ENCODE results near the gene NXT1.
"Not testable (repeated sequence)": the region's sequence is repeated elsewhere in the genome, so short reads cannot be mapped to it uniquely, and the experiment has no call there.

NXT1 gene

DNA sequence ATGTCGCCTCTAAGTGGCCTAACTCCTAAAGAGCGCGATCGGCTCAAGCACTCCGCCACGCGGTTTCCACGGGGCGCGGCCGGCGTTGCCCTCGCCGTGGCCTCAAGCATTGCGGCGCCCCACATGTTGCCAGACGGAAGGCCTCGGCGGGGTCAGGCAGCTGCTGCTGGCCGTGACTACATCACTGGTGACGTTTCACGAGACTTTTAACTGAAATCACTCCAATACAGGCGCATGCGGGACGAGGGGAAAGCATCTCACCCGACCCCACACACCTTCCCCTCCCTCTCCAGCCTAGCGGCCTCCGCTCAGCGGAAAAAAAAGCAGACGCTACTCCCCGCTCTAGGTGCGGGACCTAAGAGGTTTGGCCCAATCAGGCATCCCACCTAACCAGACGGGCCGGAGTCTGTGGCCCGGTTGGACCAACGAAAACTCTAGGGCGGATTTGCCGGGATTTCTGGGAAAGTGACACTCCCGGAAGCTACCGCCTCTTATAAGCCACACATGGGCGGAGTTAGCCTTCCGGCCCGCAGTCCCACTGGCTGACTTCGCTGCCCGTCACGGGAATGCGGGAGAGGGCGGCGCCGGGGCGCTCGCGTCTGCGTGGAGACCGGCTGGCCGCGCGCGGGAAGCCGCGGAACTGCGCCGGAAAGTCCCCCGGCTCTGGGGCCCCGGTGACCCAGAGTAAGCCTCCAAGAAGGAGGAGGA is at the start of gene NXT1:
TSS of gene NXT1 (plus strand) at position 596 of the 708 bp plus-strand sequence. CDS start 3,251 bp downstream, outside the sequence.
- in situ Hi-C loops (cut with HindIII; ENCODE audit: low pct_ligation_motif_present, low pct_unique_long_range_greater_than_20kb, low sequenced_read_pairs) = no loop called here
- peak; percentile 97 for DNase-seq

DNA sequence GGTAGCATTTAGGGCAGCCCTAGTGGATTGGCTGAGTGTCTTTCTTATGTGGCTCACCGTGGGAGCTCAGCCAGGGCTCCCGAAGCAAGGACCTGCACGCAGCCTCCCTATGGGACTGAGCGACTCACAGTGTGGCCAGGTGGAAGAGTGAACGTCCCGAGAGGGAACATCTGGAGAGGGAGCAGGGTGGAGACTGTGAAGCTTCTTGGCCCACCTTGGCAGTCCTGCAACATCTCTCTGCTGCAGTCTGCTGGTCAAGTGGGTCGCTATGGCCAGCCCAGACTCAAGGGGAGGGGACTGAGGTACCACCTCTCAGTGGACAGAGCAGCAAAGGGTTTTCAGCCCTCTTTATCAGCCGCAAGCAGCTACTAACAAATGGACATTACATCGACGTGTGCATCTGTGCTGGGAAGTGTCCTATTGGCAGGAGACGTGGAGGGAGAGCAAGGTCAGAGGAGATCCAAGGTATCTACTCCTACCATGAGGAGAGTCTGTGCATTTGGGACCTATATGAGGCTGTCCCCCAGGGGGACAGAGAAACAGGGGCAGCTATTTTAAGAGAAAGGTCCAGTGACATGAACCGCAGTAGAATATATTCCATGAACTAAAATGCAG is 49.0 kb upstream of the NXT1 start:
- no peak for DNase-seq
- in situ Hi-C loops (cut with HindIII; ENCODE audit: low pct_ligation_motif_present, low pct_unique_long_range_greater_than_20kb, low sequenced_read_pairs) = no loop called here

GRCh38 chr20:23302386-23302785 is 48.2 kb upstream of the NXT1 start:
- DNase-seq = no peak
- in situ Hi-C loops (cut with HindIII; ENCODE audit: low pct_ligation_motif_present, low pct_unique_long_range_greater_than_20kb, low sequenced_read_pairs) = no loop called here

DNA sequence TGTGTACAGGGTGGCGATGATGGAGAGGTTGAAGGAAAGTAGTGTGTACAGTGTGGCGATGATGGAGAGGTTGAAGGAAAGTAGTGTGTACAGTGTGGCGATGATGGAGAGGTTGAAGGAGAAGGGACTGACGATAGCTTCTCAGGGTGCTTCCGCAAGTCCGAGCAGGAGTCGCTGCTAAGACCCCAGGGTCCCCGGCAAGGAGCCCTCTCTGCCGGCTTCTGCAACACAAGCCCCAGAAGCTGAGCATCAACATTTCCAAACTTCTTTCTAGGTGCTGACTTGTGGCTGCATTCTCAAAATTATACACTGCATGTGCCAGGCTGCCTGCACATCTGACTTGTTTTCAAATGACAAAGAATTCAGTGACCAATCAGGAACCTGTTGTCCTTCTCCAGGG is 47.8 kb upstream of the NXT1 start:
- in situ Hi-C loops (cut with HindIII; ENCODE audit: low pct_ligation_motif_present, low pct_unique_long_range_greater_than_20kb, low sequenced_read_pairs) = no loop called here
- no peak for DNase-seq

DNA sequence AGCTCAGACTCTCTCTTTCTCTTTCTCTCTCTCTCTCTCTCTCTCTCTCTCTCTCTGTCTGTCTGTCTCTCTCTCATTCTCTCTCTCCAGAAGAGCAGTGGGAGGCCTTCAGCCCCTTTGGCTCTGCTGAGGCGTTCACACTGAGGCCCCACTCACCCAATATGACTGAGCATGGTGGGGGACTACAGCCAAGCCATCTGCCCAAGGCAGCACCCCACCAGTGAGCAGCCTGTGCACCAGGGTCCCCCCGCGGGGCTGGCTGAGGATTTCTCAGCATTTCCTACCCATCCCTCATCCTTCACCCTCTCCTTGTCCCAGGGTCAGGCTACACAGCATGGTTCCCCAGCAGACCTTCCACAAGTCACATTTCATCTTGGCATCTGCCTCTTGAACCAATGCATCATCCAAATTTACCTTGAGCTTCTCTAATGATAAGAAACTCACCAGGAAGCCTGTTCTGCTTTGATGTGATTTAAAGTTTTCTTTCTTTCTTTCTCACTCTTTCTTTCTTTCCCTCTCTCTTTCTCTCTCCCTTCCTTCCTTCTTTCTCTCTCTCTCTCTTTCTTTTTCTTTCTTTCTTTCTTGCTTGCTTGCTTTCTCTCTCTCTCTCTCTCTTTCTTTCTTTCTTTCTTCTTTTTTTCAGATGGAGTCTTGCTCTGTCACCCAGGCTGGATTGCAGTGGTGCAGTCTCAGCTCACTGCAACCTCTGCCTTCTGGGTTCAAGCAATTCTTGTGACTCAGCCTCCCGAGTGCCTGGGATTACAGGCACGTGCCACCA is 47.1 kb upstream of the NXT1 start:
- in situ Hi-C loops (cut with HindIII; ENCODE audit: low pct_ligation_motif_present, low pct_unique_long_range_greater_than_20kb, low sequenced_read_pairs) = no loop called here
- no peak for DNase-seq

GRCh38 chr20:23304616-23305015 is 46.0 kb upstream of the NXT1 start:
- no peak for DNase-seq
- in situ Hi-C loops (cut with HindIII; ENCODE audit: low pct_ligation_motif_present, low pct_unique_long_range_greater_than_20kb, low sequenced_read_pairs) = no loop called here

DNA sequence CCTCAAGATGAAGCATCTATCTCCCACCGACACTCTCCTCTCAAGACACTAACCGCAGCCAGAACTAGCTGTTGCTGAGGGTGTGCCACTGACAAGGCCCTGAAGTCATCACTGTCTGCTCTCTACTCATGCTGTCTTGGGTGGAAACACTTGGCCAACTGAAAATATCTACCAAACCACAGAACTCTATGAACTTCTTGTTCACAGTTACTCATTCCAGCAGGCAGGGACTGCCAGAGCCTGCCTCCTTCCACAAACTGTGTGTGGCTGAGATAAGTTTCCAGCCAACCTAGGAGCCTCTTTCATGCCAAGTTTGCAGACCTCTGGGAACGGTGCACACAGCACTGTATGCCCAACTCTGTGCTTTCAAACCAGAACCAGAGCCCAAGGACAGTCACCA is 45.5 kb upstream of the NXT1 start:
- no peak for DNase-seq
- in situ Hi-C loops (cut with HindIII; ENCODE audit: low pct_ligation_motif_present, low pct_unique_long_range_greater_than_20kb, low sequenced_read_pairs) = no loop called here

- in situ Hi-C loops (cut with HindIII; ENCODE audit: low pct_ligation_motif_present, low pct_unique_long_range_greater_than_20kb, low sequenced_read_pairs); DNase-seq: not testable (repeated sequence)
Observed at GRCh38 chr20:23307393-23307792, 43.2 kb upstream of the NXT1 start.

DNA sequence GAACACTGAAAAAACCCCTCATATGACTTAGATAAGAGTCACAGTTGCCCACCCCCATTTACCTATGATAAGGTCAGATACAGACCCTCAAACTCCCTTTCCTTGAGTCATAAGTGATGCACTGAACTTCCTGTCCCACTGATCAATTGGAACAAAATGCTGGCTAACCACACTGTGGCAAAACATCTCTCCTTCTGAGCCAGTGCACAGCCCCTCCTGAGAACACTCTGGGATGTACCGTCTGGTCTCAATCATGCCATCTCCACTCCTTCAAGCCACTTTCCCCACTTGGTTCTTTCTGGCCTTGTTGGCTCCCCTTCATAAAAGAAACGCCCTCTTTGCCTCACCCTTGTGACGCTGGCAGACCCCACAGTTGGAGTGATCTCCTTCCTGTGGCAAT is 42.6 kb upstream of the NXT1 start:
- DNase-seq = no peak
- in situ Hi-C loops (cut with HindIII; ENCODE audit: low pct_ligation_motif_present, low pct_unique_long_range_greater_than_20kb, low sequenced_read_pairs) = no loop called here

DNA sequence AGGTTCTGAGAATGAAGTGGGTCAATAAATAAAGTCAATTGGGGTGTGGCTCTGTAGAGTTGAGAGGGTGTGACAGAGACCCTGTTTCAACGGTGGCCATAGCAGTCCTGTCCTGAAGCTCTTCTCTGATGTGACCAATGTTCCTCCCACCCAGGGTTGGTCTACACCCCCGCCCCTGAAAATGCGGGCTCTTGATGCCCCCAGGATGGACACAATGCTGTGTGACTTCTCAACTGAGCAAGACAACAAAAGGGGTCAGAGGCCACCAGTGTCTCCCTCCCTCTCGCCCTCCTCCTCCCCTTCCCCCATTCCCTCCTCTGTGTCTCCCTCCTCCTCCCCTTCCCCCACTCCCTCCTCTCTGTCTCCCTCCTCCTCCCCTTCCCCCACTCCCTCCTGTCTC is 41.7 kb upstream of the NXT1 start:
- no peak for DNase-seq
- in situ Hi-C loops (cut with HindIII; ENCODE audit: low pct_ligation_motif_present, low pct_unique_long_range_greater_than_20kb, low sequenced_read_pairs) = no loop called here

GRCh38 chr20:23309781-23310180 is 40.8 kb upstream of the NXT1 start:
- in situ Hi-C loops (cut with HindIII; ENCODE audit: low pct_ligation_motif_present, low pct_unique_long_range_greater_than_20kb, low sequenced_read_pairs) = no loop called here
- DNase-seq = no peak

DNA sequence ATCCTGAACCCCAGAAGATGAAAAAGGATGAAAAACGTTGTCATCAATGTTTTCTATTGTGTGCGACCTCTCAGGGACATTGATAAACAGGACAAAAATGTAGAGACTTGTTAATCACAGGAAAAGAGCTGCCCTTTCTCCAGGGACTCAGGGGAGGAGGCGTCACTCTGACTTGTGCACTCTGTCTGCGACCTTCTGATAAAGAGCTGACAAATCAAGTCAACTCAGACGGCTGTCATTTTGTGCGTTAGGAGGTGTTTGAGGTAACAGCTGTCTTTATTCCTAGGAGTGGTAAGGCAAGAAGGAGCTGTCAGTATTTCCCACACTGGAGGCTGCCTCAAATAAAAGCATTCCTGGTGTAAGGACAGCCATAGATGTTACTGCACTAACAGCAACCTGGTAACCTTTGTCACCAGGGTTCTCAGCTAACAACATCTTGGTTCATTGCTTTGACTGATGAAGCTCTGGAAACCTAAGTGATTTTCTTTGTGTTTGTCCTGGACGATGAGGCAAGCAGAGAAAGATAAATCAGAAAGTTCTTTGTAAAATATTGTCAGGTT is 38.6 kb upstream of the NXT1 start:
- in situ Hi-C loops (cut with HindIII; ENCODE audit: low pct_ligation_motif_present, low pct_unique_long_range_greater_than_20kb, low sequenced_read_pairs) = no loop called here
- no peak for DNase-seq

- in situ Hi-C loops (cut with HindIII; ENCODE audit: low pct_ligation_motif_present, low pct_unique_long_range_greater_than_20kb, low sequenced_read_pairs) = no loop called here
- DNase-seq = no peak
Observed at GRCh38 chr20:23313271-23313670, 37.3 kb upstream of the NXT1 start.

GRCh38 chr20:23314699-23315098 is 35.9 kb upstream of the NXT1 start:
- in situ Hi-C loops (cut with HindIII; ENCODE audit: low pct_ligation_motif_present, low pct_unique_long_range_greater_than_20kb, low sequenced_read_pairs) = no loop called here
- no peak for DNase-seq

- DNase-seq = no peak
- in situ Hi-C loops (cut with HindIII; ENCODE audit: low pct_ligation_motif_present, low pct_unique_long_range_greater_than_20kb, low sequenced_read_pairs) = no loop called here
Observed at GRCh38 chr20:23315099-23315498, 35.5 kb upstream of the NXT1 start.

- in situ Hi-C loops (cut with HindIII; ENCODE audit: low pct_ligation_motif_present, low pct_unique_long_range_greater_than_20kb, low sequenced_read_pairs) = no loop called here
- no peak for DNase-seq
Observed at GRCh38 chr20:23316626-23317025, 34.0 kb upstream of the NXT1 start.

GRCh38 chr20:23317081-23317480 is 33.5 kb upstream of the NXT1 start:
- in situ Hi-C loops (cut with HindIII; ENCODE audit: low pct_ligation_motif_present, low pct_unique_long_range_greater_than_20kb, low sequenced_read_pairs) = no loop called here
- no peak for DNase-seq

GRCh38 chr20:23318347-23318746 is 32.2 kb upstream of the NXT1 start:
- DNase-seq = no peak
- in situ Hi-C loops (cut with HindIII; ENCODE audit: low pct_ligation_motif_present, low pct_unique_long_range_greater_than_20kb, low sequenced_read_pairs) = no loop called here

DNA sequence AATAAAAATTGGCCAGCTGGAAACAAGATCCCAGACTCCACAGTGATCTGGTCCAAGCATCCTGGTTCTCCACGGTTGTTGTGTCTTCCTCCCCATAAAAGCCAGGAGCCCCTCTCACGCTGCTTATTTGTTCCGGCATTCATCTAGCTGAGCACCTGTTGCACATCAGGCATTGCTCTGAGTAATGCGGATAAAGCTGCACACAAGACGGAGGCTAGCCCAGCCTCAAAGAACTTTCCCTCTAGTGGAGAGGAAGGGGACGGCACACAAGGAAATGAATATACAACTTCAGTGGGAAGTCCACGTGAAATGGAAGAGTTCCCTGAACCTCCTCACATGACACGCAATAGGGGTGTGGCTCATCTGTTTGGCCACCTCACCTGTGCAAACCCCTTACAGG is 30.3 kb upstream of the NXT1 start:
- DNase-seq = peak; percentile 7
- in situ Hi-C loops (cut with HindIII; ENCODE audit: low pct_ligation_motif_present, low pct_unique_long_range_greater_than_20kb, low sequenced_read_pairs) = no loop called here

All from ACHN (cell line).